Keratinocyte (primary cell): ENCODE measurements around the gene MDGA2.

Experiments used
- CTCF ChIP-seq, 3 experiments: IDR thresholded peaks in 1 of 3; conservative IDR thresholded peaks in 1 of 3; optimal IDR thresholded peaks in 1 of 3; 2 replicates in 2 of 3; 3 replicates in 1 of 3; pipeline versions ENCODE3 to v1.5.1; 2011; ENCODE audit warnings: low read length in 3 of 3, mild to moderate bottlenecking in 3 of 3, moderate library complexity in 2 of 3, control low read depth in 1 of 3, inconsistent platforms in 1 of 3; ENCODE audit not compliant: insufficient read depth in 2 of 3; ENCODE audit errors: extremely low read depth in 1 of 3
- EZH2 ChIP-seq: IDR thresholded peaks from one replicate; pipeline ENCODE4 v1.6.1; 2012; ENCODE audit warnings: inconsistent platforms, mild to moderate bottlenecking, low read length, moderate library complexity

- TF ChIP-seq CTCF (optimal IDR thresholded peaks at IDR 0.05 in 1 of 3, IDR thresholded peaks at IDR 0.05 in 1 of 3, conservative IDR thresholded peaks at IDR 0.05 in 1 of 3; ENCODE audit: extremely low read depth in 1 of 3, insufficient read depth in 2 of 3, low read length in 3 of 3) (no peak), EZH2 (no peak)
These were observed 18.3 kb downstream of the MDGA2 start for GRCh38 chr14:47657143-47657542.
